ENCODE results near the gene NTRK2.

The NTRK2 gene

DNA sequence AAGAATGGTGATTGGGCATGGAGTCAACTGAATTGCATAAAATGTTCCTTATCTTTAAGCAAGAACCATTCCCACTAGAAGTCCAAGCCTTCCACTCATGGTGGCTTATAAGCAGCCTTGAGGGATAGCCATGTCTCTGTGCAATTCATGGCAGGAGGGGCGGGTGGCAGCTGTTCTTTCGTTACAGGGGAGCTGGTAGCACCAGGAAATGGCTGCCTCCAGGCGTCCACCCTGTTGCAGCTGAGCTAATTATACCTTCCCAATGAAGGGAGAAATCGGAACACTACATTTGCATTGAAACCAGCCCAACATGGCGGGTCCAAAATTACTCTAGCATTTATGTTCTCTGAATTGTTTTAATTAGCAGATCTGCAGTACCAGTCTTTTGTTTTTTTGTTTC lies 289.8 kb downstream of the NTRK2 start:
- Mint-ChIP-seq H3K4me3 (no peak overlapping the region), H3K4me1 (peaks cover 1% of the 10 kb centered on the region), H3K27me3 (peaks cover 24% of the 10 kb centered on the region), H3K9me3 (no peaks in the 10 kb centered on the region), H3K36me3 (ENCODE audit: insufficient read depth) (no peaks in the 10 kb centered on the region), H3K27ac (ENCODE audit: low read depth) (no peak overlapping the region)
- DNase-seq (ENCODE audit: low spot score in 2 of 2) (no peak), ATAC-seq (replicated peaks; ENCODE audit: extremely low read depth, poor library complexity, severe bottlenecking) (no peak)

DNA sequence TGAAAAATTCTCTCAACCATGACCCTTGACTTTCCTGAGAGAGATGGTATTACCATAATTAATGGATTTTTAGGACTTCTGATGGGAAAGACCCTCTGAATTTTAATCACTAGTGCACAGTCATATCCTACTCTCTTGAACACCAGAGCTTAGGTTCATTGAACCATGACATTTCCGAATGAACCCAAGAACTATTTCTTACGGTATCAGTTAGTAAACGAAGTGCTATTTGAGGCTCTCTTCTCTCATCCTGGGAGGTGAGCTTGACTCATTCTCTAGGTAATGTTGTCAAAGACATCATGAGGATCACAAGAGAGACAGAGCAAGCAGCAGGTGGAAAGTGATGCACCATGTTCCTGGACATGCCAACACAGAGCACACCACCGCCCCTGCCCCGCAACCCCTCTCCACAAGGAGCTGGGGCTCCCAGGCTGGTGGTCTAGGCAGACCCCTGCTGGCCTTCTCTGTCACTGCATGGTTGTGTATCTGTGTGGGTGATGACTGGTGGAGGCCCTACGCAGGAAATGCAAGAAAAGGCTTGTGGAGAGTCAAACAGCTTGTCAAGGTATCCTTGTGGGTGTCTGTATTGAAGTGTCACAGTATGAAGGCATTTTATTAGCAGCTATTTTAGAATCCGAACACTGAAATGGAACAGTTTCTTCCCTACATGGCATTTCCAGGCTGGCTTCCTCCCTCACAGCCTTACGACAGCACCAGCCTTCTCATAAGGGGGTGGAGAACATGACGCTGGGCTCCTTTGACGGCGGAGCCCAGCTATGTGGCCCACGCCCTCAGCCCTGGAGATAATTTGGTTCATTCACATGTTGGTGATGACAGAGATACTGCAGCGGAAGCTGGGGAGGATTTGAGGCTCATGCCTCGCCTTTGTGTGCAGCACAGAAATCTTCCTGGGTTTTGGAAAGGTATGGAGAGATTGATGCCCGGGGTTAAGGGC lies 297.6 kb downstream of the NTRK2 start:
- Mint-ChIP-seq H3K9me3 (no peaks in the 10 kb centered on the region), H3K27ac (ENCODE audit: low read depth) (no peak overlapping the region), H3K27me3 (peaks cover 38% of the 10 kb centered on the region), H3K4me3 (no peak overlapping the region), H3K4me1 (no peaks in the 10 kb centered on the region), H3K36me3 (ENCODE audit: insufficient read depth) (no peaks in the 10 kb centered on the region)
- no peak for ATAC-seq (replicated peaks; ENCODE audit: extremely low read depth, poor library complexity, severe bottlenecking)
- no peak for DNase-seq (ENCODE audit: low spot score in 2 of 2)

GRCh38 chr9:84969084-84969483 lies 299.6 kb downstream of the NTRK2 start:
- H3K27ac Mint-ChIP-seq (ENCODE audit: low read depth), result no peak overlapping the region
- H3K4me3 Mint-ChIP-seq, result no peak overlapping the region
- H3K36me3 Mint-ChIP-seq (ENCODE audit: insufficient read depth), result no peaks in the 10 kb centered on the region
- no peaks in the 10 kb centered on the region for H3K4me1 Mint-ChIP-seq
- no peaks in the 10 kb centered on the region for H3K9me3 Mint-ChIP-seq
- ATAC-seq (replicated peaks; ENCODE audit: extremely low read depth, poor library complexity, severe bottlenecking) (no peak), DNase-seq (ENCODE audit: low spot score in 2 of 2) (no peak)
- H3K27me3 Mint-ChIP-seq, result peaks cover 37% of the 10 kb centered on the region

DNA sequence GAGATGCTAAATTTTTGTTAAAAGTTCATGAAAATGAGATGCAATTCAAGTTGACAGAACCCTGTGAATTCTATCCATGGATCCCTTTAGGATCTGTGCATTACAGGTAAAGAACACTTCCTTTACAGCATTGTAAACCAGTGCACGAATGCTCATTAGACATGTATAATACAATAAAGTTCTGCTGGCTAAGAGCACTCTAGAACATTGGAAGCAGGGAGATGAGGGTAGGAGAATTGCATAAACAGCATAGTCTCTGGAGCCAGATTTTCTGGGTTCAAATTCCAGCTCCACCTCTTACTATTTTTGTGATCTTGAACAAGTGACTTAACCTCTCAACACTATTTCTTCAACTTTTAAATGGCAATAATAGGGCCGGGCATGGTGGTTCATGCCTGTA lies 300.2 kb downstream of the NTRK2 start:
- Mint-ChIP-seq H3K27me3 (peaks cover 37% of the 10 kb centered on the region), H3K36me3 (ENCODE audit: insufficient read depth) (no peaks in the 10 kb centered on the region), H3K4me3 (no peak overlapping the region), H3K4me1 (no peaks in the 10 kb centered on the region), H3K27ac (ENCODE audit: low read depth) (no peak overlapping the region), H3K9me3 (no peaks in the 10 kb centered on the region)
- ATAC-seq (replicated peaks; ENCODE audit: extremely low read depth, poor library complexity, severe bottlenecking), result no peak
- no peak for DNase-seq (ENCODE audit: low spot score in 2 of 2)

DNA sequence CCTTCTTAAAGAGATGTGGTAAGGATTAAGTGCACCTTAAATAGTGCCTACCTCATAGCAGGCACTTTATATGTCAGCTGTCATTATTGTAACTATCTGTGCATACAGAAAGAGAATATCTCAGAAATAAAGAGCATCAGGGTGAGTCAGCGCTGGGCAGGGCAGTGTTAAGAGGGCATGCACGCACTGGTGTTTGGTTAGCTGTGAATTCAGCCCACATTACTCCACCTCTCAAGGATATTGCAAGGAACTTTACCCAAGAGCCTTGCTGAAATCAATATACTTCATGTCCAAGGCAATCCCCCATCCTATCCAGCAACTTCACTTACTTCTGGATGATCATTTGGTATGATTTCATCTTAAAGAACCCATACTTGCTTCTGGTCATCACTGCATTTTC lies 300.9 kb downstream of the NTRK2 start:
- Mint-ChIP-seq H3K4me3 (no peak overlapping the region), H3K36me3 (ENCODE audit: insufficient read depth) (no peaks in the 10 kb centered on the region), H3K4me1 (no peaks in the 10 kb centered on the region), H3K27ac (ENCODE audit: low read depth) (no peak overlapping the region), H3K27me3 (peaks cover 36% of the 10 kb centered on the region), H3K9me3 (no peaks in the 10 kb centered on the region)
- no peak for DNase-seq (ENCODE audit: low spot score in 2 of 2)
- ATAC-seq (replicated peaks; ENCODE audit: extremely low read depth, poor library complexity, severe bottlenecking), result no peak

GRCh38 chr9:84971571-84971970 lies 302.0 kb downstream of the NTRK2 start:
- Mint-ChIP-seq H3K27ac (ENCODE audit: low read depth) (no peak overlapping the region), H3K9me3 (no peaks in the 10 kb centered on the region), H3K36me3 (ENCODE audit: insufficient read depth) (no peaks in the 10 kb centered on the region), H3K27me3 (peaks cover 36% of the 10 kb centered on the region), H3K4me1 (no peaks in the 10 kb centered on the region), H3K4me3 (no peak overlapping the region)
- ATAC-seq (replicated peaks; ENCODE audit: extremely low read depth, poor library complexity, severe bottlenecking), result no peak
- no peak for DNase-seq (ENCODE audit: low spot score in 2 of 2)

- H3K9me3 Mint-ChIP-seq, result no peaks in the 10 kb centered on the region
- no peaks in the 10 kb centered on the region for H3K36me3 Mint-ChIP-seq (ENCODE audit: insufficient read depth)
- ATAC-seq (replicated peaks; ENCODE audit: extremely low read depth, poor library complexity, severe bottlenecking), result no peak
- H3K27ac Mint-ChIP-seq (ENCODE audit: low read depth), result no peak overlapping the region
- H3K4me3 Mint-ChIP-seq, result no peak overlapping the region
- no peak for DNase-seq (ENCODE audit: low spot score in 2 of 2)
- H3K4me1 Mint-ChIP-seq, result no peaks in the 10 kb centered on the region
- peaks cover 21% of the 10 kb centered on the region for H3K27me3 Mint-ChIP-seq
These were observed 304.7 kb downstream of the NTRK2 start for GRCh38 chr9:84974258-84974657.

GRCh38 chr9:84974855-84975254 lies 305.3 kb downstream of the NTRK2 start:
- ATAC-seq (replicated peaks; ENCODE audit: extremely low read depth, poor library complexity, severe bottlenecking) (no peak), DNase-seq (ENCODE audit: low spot score in 2 of 2) (no peak)
- Mint-ChIP-seq H3K4me3 (no peak overlapping the region), H3K4me1 (no peaks in the 10 kb centered on the region), H3K27ac (ENCODE audit: low read depth) (no peak overlapping the region), H3K27me3 (peaks cover 18% of the 10 kb centered on the region), H3K9me3 (no peaks in the 10 kb centered on the region), H3K36me3 (ENCODE audit: insufficient read depth) (no peaks in the 10 kb centered on the region)

- ATAC-seq (replicated peaks; ENCODE audit: extremely low read depth, poor library complexity, severe bottlenecking), result no peak
These were observed 306.4 kb downstream of the NTRK2 start for GRCh38 chr9:84975926-84976325.

DNA sequence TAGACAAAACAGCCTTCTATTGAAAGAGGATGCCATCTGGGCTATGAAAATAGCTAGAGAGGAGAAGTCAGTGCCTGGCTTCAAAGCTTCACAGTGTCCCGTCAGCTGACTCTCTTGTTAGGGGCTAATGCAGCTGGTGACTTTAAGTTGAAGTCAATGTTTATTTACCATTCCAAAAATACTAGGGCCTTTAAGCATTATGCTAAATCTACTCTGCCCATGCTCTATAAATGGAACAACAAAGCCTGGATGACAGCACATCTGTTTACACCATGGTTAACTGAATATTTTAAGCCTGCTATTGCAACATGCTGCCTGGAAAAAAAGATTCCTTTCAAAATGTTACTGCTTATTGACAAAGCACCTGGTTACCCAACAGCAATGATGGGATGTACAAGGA lies 309.1 kb downstream of the NTRK2 start:
- ATAC-seq (replicated peaks; ENCODE audit: extremely low read depth, poor library complexity, severe bottlenecking) (no peak), DNase-seq (ENCODE audit: low spot score in 2 of 2) (no peak)
- Mint-ChIP-seq H3K27ac (ENCODE audit: low read depth) (no peak overlapping the region), H3K4me1 (no peaks in the 10 kb centered on the region), H3K4me3 (no peak overlapping the region), H3K36me3 (ENCODE audit: insufficient read depth) (no peaks in the 10 kb centered on the region), H3K9me3 (no peaks in the 10 kb centered on the region), H3K27me3 (peaks cover 8% of the 10 kb centered on the region)

More at GRCh38 chr9:84975926-84976325, 306.4 kb downstream of the NTRK2 start:
- Mint-ChIP-seq H3K27me3 (peaks cover 16% of the 10 kb centered on the region), H3K4me1 (no peaks in the 10 kb centered on the region), H3K36me3 (ENCODE audit: insufficient read depth) (no peaks in the 10 kb centered on the region), H3K4me3 (no peak overlapping the region), H3K9me3 (no peaks in the 10 kb centered on the region), H3K27ac (ENCODE audit: low read depth) (no peak overlapping the region)
- no peak for DNase-seq (ENCODE audit: low spot score in 2 of 2)

- DNase-seq (ENCODE audit: low spot score in 2 of 2) (no peak), ATAC-seq (replicated peaks; ENCODE audit: extremely low read depth, poor library complexity, severe bottlenecking) (no peak)
- Mint-ChIP-seq H3K27me3 (peaks cover 11% of the 10 kb centered on the region), H3K36me3 (ENCODE audit: insufficient read depth) (no peaks in the 10 kb centered on the region), H3K27ac (ENCODE audit: low read depth) (no peak overlapping the region), H3K9me3 (no peaks in the 10 kb centered on the region), H3K4me3 (no peak overlapping the region), H3K4me1 (no peaks in the 10 kb centered on the region)
These were observed 314.2 kb downstream of the NTRK2 start for GRCh38 chr9:84983749-84984148.

- no peak for ATAC-seq (replicated peaks; ENCODE audit: extremely low read depth, poor library complexity, severe bottlenecking)
- Mint-ChIP-seq H3K9me3 (peaks cover 3% of the 10 kb centered on the region), H3K4me1 (no peaks in the 10 kb centered on the region), H3K27ac (ENCODE audit: low read depth) (no peak overlapping the region), H3K4me3 (no peak overlapping the region), H3K27me3 (peaks cover 26% of the 10 kb centered on the region), H3K36me3 (ENCODE audit: insufficient read depth) (no peaks in the 10 kb centered on the region)
- DNase-seq (ENCODE audit: low spot score in 2 of 2), result no peak
These were observed 319.1 kb downstream of the NTRK2 start for GRCh38 chr9:84988621-84989020.

GRCh38 chr9:84990416-84990815 lies 320.9 kb downstream of the NTRK2 start:
- ATAC-seq (replicated peaks; ENCODE audit: extremely low read depth, poor library complexity, severe bottlenecking), result no peak
- H3K27ac Mint-ChIP-seq (ENCODE audit: low read depth), result no peak overlapping the region
- no peaks in the 10 kb centered on the region for H3K36me3 Mint-ChIP-seq (ENCODE audit: insufficient read depth)
- peaks cover 35% of the 10 kb centered on the region for H3K27me3 Mint-ChIP-seq
- DNase-seq (ENCODE audit: low spot score in 2 of 2), result no peak
- H3K9me3 Mint-ChIP-seq, result peaks cover 5% of the 10 kb centered on the region
- H3K4me3 Mint-ChIP-seq, result no peak overlapping the region
- no peaks in the 10 kb centered on the region for H3K4me1 Mint-ChIP-seq

Measured in central memory CD8-positive, alpha-beta T cell (primary cell).